Upper lobe of right lung (tissue), 1 donor: ENCODE measurements around the gene NCS1. TPM values are rescaled to one million over a fixed set of nuclear protein-coding genes. Genes with fewer than 3 reads are reported as not detected.
A peak's percentile ranks its signal among the peaks of the same experiment; 100 is the strongest.

Source experiments
- ATAC-seq: fragments of 200-7000 bp; cut with Tn5 transposase; one replicate; pipeline ENCODE4 v1.9.1; 2020; ENCODE audit warnings: mild to moderate bottlenecking, moderate library complexity
- DNase-seq: peaks from one replicate; pipeline ENCODE4 v3.0.0-alpha.2; 2020
- H3K27ac ChIP-seq: fragments of 200-600 bp; one replicate; pipeline ENCODE4 v1.8.0; 2022
- H3K27me3 ChIP-seq: fragments of 200-600 bp; one replicate; pipeline ENCODE4 v1.8.0; 2022; ENCODE audit warnings: mild to moderate bottlenecking
- H3K36me3 ChIP-seq: fragments of 200-600 bp; one replicate; pipeline ENCODE4 v1.8.0; 2022
- H3K4me1 ChIP-seq: fragments of 200-600 bp; one replicate; pipeline ENCODE4 v1.8.0; 2022
- H3K4me3 ChIP-seq: fragments of 200-600 bp; one replicate; pipeline ENCODE4 v1.8.0; 2022; ENCODE audit warnings: mild to moderate bottlenecking
- H3K9me3 ChIP-seq: fragments of 200-600 bp; one replicate; pipeline ENCODE4 v1.8.0; 2022
- CTCF ChIP-seq: fragments of 200-600 bp; IDR thresholded peaks from one replicate; pipeline ENCODE4 v1.8.0; 2022; ENCODE audit warnings: antibody characterized with exemption
- intact Hi-C: fragments of 100-400 bp; cut with DNase I; formaldehyde crosslinking; loops from one replicate; pipeline ENCODE4 v1.11.0; 2022
- total RNA-seq: library from RNA; stranded (reverse); fragmentation: NEBNext Ultra II Directional; extraction: Animal tissue kit (Norgen Biotek cat#: 25700); gene quantifications from one replicate; pipeline ENCODE4 v1.2.1, GENCODE V29; 2021
- donor health status: DM: no; HTN: yes; CAD: no; lungs with severe emphysema.

Gene NCS1
- total RNA-seq, 1 donor from 2014 or later: 5.7 TPM

DNA sequence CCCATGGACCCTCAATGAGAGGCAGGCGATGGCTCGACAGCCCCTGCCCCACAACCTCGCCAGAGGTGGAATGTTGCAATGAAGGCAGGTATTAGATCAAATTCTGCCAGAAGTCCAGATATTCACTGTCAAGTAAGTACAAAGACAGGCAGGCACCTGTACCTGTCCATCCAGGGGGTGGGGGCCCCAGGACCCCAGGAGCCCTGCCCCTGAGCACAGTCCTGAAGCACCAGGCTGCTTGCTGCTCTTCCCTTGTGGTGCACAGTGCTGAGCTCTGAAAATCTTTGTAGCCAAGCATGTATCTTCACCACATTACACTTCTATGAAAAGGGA is 67.1 kb downstream of the NCS1 start:
- intact Hi-C loops: loop anchor here (5.0 kb wide), 1 partner anchor 132 kb away; no protein-coding TSS in a partner anchor
- Histone ChIP-seq H3K9me3 (no peaks in the 10 kb centered on the region), H3K4me3 (no peak overlapping the region), H3K27ac (no peak overlapping the region), H3K27me3 (no peaks in the 10 kb centered on the region), H3K36me3 (no peaks in the 10 kb centered on the region), H3K4me1 (peaks cover 8% of the 10 kb centered on the region)
- ATAC-seq: no peak
- no peak for DNase-seq
- TF ChIP-seq CTCF: no peak

GRCh38 chr9:130239741-130240241 is 67.6 kb downstream of the NCS1 start:
- H3K27me3 ChIP-seq: no peaks in the 10 kb centered on the region
- ATAC-seq: no peak
- TF ChIP-seq CTCF: no peak
- H3K4me1 ChIP-seq: peaks cover 8% of the 10 kb centered on the region
- H3K27ac ChIP-seq: no peak overlapping the region
- DNase-seq: no peak
- intact Hi-C loops: loop anchor here (5.0 kb wide), 1 partner anchor 132 kb away; no protein-coding TSS in a partner anchor
- no peaks in the 10 kb centered on the region for H3K36me3 ChIP-seq
- H3K4me3 ChIP-seq: no peak overlapping the region
- H3K9me3 ChIP-seq: no peaks in the 10 kb centered on the region

DNA sequence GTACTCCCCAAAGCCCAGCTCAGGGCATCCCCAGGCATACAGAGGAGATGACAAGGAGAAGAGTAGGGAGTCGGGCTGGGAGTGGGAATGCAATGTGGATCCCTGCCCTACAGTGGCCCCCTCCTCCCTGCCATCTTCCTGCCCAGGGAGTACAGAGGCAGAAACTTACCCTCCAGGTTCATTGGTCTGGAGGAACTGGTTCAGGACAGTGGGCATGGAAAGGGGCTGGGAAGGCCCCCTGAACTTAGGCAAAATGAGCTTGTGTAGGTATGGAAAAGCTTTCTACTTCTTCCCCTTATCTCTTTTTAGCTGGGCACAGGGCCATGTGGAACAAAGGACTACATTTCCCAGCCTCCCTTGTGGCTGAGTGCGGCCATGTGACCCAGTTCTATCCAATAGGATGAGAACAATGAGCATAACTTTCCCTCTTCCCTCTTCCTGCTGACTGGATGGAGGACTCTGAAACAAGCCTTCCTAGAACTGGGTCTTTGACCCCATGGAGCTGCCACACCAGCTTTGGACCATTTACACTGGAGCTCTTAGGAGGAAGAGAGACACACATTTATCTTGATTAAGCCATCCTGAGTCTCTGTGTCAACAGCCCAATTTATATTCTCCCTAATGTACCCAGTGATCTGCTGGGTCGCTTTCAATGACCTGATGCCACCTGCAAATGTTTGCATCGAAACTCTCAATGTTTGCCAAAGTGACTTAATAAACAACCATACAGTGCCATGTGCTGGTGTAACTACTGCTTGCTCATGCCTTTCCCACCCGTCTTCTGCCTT is 68.4 kb downstream of the NCS1 start:
- peak; percentile 69 for ATAC-seq
- H3K36me3 ChIP-seq: no peaks in the 10 kb centered on the region
- DNase-seq: no peak
- H3K4me3 ChIP-seq: no peak overlapping the region
- no peak overlapping the region for H3K27ac ChIP-seq
- intact Hi-C loops: no loop called here
- no peaks in the 10 kb centered on the region for H3K9me3 ChIP-seq
- no peaks in the 10 kb centered on the region for H3K27me3 ChIP-seq
- H3K4me1 ChIP-seq: peaks cover 8% of the 10 kb centered on the region
- TF ChIP-seq CTCF: no peak

DNA sequence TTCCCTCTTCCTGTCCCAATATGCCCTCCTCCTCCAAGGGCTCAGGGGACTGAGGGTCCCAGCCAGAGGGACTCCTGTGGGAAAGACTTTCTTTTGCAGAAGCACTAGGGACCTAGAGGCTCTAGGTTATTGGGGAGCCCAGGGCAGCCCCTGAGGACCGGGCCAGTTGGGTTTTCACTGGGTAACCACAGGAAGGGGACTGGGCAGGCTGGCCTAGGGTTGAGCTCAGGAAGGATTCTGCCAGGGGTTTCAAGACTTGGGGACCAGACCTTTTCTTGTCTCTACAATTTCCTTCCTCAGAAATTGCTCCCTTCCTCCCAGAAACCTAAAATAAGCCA is 69.0 kb downstream of the NCS1 start:
- no peaks in the 10 kb centered on the region for H3K27me3 ChIP-seq
- H3K4me3 ChIP-seq: no peak overlapping the region
- no peaks in the 10 kb centered on the region for H3K36me3 ChIP-seq
- no peak for TF ChIP-seq CTCF
- ATAC-seq (no peak), DNase-seq (no peak)
- no peak overlapping the region for H3K27ac ChIP-seq
- H3K9me3 ChIP-seq: no peaks in the 10 kb centered on the region
- H3K4me1 ChIP-seq: peaks cover 5% of the 10 kb centered on the region
- intact Hi-C loops: no loop called here

GRCh38 chr9:130242270-130243014 is 70.2 kb downstream of the NCS1 start:
- no peak overlapping the region for H3K4me3 ChIP-seq
- H3K27me3 ChIP-seq: no peaks in the 10 kb centered on the region
- no peak for ATAC-seq
- intact Hi-C loops: no loop called here
- DNase-seq: no peak
- no peaks in the 10 kb centered on the region for H3K36me3 ChIP-seq
- H3K9me3 ChIP-seq: no peaks in the 10 kb centered on the region
- no peak for TF ChIP-seq CTCF
- H3K4me1 ChIP-seq: peaks cover 3% of the 10 kb centered on the region
- H3K27ac ChIP-seq: no peak overlapping the region
